Coronary artery (tissue), 2 donors: ENCODE measurements around the gene ASB17.
"Not testable (repeated sequence)": the region's sequence is repeated elsewhere in the genome, so short reads cannot be mapped to it uniquely, and the experiment has no call there.

Source experiments
- DNase-seq: peaks from one replicate; pipeline ENCODE4 v3.0.0-alpha.2; 2017; ENCODE audit warnings: low spot score
- H3K27ac ChIP-seq, 2 donors: fragments of 200-600 bp; sonication (generic); one replicate each; pipeline ENCODE4 v1.5.1; 2016 to 2019
- H3K4me3 ChIP-seq: fragments of 200-600 bp; sonication (generic); 2 replicates; pipeline ENCODE4 v1.5.1; 2016; ENCODE audit warnings: mild to moderate bottlenecking, moderate library complexity
- CTCF ChIP-seq: fragments of 200-600 bp; sonication (generic); IDR thresholded peaks from one replicate; pipeline ENCODE4 v1.5.1; 2019; ENCODE audit warnings: antibody characterized with exemption

ASB17 gene

DNA sequence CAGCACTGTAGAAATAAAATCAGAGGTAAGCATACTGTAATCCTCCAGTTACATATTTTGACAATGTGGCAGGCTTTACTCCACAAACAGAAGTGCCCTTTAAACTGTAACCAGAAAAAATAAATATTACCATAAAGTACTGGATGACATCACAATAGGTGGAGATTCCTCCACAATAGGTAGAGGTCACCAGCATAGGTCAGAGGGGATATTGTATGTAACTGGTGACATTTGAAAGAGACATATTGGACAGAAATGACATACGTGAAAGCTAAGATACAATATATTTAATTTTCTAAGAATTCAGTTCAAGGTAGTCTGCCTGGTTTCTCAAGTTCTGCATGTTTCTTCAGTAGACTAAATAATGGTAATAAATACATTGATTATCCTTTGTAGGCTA, at the start of gene ASB17:
Gene ASB17, minus strand, starts transcription at position 101 of the 400 bp plus-strand sequence. CDS start 113 bp downstream, outside the sequence.
- Histone ChIP-seq H3K4me3 (no peak within 1 kb of the TSS), H3K27ac (no peak within 1 kb of the TSS)
- TF ChIP-seq CTCF = no peak
- DNase-seq = no peak

- no peak overlapping the region for H3K4me3 ChIP-seq
- H3K27ac ChIP-seq = no peak overlapping the region
- no peak for DNase-seq
- no peak for TF ChIP-seq CTCF
These were observed 49.0 kb upstream of the ASB17 start for GRCh38 chr1:75980972-75981897.

- DNase-seq = no peak
- H3K4me3 ChIP-seq = no peak overlapping the region
- H3K27ac ChIP-seq = no peak overlapping the region
- TF ChIP-seq CTCF = no peak
These were observed 38.4 kb upstream of the ASB17 start for GRCh38 chr1:75970631-75971030.

DNA sequence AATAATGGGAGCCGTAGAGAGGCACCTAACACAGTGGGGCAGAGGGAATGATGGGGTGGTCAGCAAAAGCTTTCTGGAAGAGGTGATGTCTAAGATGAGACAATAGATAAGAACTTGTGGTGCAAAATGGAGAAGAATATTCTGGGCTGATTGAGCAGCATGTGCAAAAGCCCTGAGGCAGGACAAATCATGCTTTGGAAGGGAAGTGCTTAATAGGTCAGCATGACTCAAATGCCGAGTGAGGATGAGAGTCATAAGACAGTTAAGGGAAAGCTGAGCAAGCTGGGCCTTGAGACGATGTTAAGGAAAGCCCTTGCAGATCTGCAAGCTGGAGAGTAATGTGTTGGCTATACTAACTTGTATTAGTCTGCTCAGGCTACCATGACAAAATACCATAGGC, 37.3 kb upstream of the ASB17 start:
- Histone ChIP-seq H3K27ac (no peak overlapping the region), H3K4me3 (no peak overlapping the region)
- TF ChIP-seq CTCF = no peak
- no peak for DNase-seq

DNA sequence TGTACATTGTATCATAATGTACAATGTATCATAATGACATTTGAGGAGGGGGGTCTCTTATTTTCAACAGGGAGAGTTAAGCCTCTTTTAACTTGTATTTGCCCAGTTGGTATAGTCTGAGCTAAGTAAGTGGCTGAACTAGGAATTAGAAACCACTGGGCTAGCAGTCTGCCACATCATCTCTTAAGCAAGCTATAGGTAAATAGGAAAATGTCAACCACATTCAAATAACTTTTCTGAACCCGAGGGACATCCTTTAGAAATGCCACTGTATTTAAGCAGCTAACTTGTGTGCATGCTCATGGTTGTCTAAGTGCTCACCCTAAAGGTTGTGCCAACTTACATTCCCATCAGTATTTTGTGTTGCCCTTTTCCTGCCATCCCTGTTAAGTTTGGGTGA, 35.5 kb upstream of the ASB17 start:
- Histone ChIP-seq H3K4me3 (no peak overlapping the region), H3K27ac (no peak overlapping the region)
- DNase-seq = no peak
- TF ChIP-seq CTCF = no peak

- Histone ChIP-seq H3K27ac (no peak overlapping the region), H3K4me3 (no peak overlapping the region)
- DNase-seq = no peak
- no peak for TF ChIP-seq CTCF
These were observed 32.7 kb upstream of the ASB17 start for GRCh38 chr1:75964760-75965408.

- not testable (repeated sequence) for H3K4me3 ChIP-seq, DNase-seq
These were observed 32.0 kb upstream of the ASB17 start for GRCh38 chr1:75964110-75964759.

More at GRCh38 chr1:75964110-75964759, 32.0 kb upstream of the ASB17 start:
- not testable (repeated sequence) for H3K27ac ChIP-seq
